AG08396 (cell line): ENCODE results near the gene TPCN2.

Source experiments
- DNase-seq: peaks from one replicate; pipeline ENCODE4 v3.0.0; 2012; ENCODE audit warnings: low spot score, mixed read lengths

Gene TPCN2

DNA sequence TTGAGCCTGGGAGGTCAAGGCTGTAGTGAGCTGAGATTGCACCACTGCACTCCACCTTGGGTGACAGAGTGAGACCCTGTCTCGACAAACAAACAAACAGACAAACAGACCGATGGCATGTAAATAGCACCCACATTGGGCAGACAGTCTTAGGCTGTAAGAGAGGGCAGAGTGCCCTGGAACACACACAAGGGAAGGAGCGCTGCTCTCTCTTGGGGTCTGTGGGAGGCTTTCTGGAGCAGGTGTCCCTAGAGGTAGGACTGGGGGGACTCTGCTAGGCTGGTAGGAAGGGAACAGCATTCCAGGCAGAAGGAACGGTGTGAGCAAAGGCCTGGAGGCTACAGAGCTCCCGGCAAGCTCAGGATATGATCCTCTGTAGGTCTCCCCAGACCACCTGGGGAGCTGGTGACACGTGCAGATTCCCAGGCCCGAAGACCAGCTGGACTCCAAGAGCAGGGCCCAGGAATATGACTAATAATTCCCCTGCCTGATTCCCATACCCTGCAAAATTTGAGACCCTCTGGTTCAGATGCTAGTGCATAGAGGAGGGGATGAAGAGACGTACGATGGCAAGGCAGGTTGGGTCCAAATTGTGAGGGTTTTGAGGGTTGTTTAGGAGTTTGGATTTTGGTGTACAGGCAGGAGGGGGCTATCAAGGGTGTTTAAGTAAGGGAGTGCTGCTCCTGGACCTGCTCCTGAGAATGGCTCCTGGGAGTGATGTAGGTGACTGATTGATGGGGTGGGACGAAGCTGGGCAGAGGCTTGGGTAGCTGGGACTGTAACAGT is 118.6 kb downstream of the TPCN2 start:
- DNase-seq = no peak

DNA sequence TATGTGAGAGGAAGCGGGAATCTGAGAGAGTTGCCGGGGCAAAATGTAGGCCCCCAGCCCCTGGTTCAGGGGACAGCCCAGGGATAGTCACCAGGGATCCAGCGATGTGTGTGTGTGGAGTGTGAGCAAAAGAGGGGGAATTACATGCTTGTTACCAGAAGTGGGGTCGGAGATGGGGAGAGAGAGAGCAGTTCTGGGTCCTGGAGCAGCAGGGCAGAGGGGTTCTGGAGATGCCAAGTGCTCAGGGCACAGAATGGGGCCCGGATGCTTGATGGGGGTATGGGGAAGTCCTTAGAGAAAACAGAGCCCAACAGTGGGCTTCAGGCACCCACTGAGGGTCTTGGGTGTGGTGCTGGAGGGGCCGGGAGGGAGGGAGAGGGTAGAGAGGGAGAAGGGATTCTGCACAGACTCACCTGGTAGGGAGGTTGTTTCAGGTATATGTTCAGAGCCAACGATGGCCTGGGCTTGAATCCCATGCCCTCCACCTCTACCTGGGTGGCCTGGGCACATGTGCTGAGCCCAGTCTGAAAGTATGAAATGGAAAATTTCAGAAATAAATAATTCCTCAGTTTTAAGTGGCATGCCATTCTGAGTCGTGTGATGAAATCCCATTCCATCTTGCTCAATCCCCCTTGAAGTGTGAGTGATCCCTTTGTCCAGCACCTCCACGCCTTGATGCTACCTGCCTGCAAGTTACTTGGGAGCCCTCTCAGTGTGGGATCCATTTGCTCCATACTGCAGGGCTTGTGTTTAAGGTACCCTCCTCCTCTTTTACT is 119.4 kb downstream of the TPCN2 start:
- no peak for DNase-seq

DNA sequence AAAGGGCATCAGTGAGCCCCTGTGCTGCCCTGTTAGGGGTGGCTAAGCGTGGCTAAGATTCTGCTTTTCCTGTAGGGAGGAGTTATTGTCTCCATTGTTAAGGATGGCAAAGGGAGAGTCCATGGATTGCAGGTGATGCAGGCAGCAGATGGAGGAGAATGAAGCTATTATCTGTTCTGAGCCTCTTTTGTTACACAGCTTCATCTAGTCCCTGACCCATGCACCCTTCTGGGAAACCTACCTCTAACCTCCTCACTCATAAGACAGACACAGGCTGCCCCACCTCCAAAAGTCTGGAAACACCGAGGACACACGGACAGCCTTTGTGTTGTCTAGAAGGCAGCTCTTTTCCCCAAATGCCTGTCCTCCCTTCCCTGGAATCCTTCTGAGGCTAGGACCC is 120.7 kb downstream of the TPCN2 start:
- DNase-seq = no peak

DNA sequence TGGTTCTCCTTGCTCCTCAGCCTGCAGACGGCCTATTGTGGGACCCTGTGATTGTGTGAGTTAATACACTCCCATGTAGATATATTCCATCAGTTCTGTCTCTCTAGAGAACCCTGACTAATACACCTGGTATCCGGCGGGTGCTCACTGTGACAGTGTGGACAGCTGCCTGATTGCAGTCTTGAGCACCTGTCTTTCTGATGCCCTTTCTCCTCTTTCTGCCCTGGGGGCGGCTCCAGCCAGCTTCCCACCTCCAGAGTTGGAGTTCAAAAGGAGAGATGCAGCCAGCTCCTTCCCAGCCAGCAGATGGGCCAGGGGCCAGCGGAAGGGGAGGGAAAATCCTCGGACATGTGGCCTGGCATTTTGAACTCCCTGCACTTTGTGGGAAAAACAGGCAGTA is 122.0 kb downstream of the TPCN2 start:
- no peak for DNase-seq

DNA sequence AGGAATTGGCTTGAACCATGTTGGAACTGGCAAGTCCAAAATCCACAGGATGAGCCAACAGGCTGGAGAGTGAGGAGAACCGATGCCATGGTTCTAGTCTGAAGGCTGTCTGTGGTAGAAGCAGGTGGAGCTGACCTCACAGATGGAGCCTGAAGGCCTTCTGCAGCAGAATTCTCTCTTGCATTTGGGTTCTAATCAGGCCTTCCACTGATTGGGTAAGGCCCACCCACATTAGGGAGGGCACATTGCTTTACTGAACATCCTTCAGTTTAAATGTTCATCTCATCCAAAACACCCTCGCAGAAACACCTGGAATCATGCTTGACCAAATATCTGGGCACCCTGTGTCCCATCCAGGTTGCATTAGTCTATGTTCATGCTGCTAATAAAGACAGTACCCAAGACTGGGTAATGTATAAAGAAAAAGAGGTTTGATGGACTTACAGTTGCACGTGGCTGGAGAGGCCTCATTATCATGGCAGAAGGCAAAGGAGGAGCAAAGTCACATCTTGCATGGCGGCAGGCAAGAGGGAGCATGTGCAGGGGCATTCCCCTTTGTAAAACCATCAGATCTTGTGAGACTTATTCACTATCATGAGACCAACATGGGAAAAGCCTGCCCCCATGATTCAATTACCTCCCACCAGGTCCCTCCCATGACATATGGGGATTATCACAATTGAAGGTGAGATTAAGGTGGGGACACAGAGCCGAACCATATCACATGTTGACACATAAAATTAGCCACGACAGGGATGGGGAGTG is 122.9 kb downstream of the TPCN2 start:
- no peak for DNase-seq

DNA sequence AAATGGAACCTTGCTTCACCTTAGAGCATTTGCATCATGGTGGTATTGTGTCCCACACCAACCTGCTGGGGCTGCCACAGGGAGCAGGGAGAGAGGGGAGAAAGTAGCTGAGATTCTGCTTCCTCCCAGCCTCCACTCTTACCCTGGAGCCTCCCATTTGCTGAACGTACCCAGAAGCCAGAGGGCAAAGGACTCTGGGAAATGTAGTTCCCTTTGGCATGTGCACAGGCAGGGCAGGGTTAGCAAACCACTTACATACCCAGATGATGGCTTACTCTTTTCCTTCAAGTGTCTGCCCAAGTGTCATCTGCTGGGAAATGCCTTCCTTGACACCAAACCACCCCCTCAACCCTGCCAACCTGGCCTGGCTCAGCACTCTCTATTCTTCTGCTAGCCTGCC is 123.9 kb downstream of the TPCN2 start:
- DNase-seq = no peak

DNA sequence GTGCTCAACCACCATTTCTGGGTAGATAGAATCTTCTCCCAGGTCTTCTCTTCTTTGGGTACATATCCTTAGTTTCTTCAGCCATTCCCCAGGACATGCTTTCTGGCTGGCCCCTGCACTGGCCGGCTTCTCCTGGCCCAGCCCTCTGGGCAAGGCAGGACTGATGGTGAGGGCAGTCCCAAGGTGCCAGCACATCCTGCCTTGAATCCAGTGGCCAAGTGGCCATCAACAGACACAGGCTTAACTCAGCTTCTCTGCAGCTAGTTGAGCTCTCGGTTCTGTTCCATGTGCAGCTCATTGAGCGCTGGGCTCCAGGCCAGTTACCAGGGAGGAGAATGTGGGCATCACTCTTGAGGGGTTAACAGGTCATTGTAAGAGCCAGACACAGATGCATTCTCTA is 124.6 kb downstream of the TPCN2 start:
- DNase-seq = no peak

DNA sequence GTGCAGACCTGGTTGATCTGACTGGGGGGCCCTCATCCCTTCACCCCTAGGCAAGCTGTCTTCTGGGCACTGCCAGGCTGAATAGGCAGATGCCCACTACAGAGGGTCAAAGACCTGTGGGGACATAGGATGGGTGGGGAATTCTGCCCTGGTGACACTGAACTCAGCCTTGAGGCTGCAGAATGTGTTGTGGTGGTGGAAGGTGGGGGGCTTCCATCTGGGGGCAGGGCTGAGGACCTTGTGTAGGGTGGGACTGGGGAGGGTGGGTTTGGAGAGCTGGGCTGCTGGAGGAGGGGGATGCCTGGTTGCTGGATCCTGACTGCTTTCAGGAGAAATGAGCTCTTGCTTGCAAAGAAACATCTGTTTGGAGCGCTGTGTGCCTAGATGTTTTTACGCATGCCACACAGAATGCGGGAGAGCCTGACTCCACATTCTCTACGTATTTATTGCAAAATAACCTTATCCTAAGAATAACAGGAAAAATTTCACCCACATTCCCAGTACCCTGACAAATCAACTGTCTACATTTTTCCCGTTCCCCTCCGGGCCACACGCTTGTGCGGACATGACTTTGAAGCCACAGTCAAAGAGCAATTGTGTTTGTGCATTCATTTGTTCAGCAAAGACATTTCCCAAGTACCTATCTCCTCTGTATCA is 125.3 kb downstream of the TPCN2 start:
- DNase-seq = no peak

DNA sequence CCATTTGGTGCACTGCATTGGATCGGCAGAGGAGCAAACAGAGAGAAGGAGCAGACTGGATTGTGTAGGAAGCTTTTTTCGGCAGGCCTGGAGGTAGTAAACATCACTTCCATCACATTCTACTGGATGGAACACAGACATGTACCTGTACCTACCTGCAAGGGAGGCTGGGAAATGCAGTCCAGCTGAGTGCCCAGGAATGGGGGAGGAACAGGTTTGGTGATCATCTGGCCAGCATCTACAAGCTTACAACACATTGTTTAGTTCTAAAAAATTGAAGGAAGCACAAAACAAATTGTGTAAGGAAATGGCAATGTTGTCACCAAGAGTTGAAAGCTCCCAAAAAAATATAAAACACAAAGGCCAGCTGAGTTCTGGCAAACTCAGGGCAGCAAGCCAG is 126.1 kb downstream of the TPCN2 start:
- no peak for DNase-seq

DNA sequence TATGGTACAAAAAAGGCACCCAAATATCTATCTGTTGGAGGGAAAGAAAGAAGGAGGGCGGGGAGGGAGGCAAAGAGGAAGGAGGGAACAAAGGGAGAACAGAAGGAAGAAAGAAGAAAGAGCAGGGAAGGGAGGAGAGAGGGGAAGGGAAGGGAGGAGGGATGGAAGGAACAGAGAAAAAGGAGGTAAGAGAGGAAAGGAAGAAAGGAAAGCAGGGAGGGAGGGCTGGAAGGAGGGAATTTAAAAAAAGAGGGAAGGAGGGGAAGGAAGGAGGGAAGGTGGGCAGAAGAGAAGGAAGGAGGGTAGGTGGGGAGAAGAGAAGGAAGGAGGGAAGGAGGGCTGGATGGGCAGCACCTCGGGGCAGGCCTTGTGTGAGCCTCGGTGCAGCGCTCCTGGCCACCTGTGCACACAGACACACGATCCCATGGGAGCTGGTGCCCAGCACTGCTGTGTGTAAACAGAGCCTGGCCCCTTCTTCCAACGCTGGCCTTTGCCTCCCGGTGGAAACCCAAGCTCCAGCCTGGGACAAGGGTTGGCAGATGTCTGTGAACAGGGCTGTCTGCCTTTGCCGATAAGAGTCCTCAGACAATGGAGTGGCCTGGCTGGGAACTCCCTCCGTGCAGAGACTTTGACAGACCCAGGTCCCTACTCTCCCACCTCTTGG is 130.2 kb downstream of the TPCN2 start:
- DNase-seq = no peak

DNA sequence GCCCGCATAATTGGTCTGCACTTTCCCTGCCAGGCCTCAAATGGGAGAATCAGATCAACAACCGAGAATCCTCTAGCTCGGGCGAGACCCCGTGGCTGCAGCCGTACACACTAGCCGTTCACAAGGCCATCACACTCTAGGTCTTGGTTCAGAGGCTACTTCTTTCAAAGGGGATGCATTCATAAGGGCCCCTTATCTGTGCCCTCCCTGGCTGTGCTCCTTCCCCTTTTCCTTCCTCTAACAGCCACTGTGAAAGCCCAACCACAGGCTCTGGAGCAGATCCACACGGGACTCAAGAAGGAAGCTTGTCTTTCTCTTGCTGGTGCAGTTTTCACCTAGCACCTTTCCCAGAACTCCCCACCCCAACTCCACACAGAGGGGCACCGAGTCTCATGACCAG is 131.5 kb downstream of the TPCN2 start:
- DNase-seq = no peak

DNA sequence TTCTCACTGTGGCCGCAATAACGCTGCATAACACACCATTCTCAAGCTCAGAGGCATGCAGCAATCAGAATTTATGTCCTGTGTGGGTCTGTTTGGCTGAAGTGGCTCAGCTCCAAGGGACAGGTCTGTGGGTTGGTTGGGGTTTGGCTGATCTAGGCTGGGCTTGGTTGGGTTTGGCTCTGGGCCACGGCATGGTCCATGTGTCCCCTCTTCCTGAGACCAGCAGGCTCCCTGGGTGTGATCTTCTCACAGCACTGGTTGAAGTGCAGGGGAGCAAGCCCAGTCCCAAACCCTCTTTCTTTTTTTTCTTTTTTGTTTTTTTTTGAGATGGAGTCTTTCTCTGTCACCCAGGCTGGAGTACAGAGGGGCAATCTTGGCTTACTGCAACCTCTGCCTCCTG is 132.0 kb downstream of the TPCN2 start:
- no peak for DNase-seq

DNA sequence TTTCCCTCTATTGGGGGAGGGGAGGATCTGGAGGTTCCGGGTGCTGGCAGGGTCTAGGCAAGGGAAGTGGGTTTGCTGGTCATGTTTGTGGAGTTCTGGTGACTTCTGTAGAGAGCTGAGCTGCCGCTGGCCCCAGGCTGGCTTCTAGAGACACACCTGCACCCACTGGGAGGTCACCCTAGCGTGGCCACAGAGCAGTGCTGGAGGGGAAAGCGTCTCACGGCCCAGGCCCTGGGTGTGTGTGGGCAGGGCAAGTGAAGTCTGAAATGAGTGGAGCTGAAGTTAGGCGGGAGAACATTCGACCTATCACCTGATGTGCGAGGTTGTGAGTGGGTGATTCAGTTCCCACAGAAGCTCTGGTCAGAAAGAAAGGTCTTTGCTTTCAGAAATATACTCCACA is 134.9 kb downstream of the TPCN2 start:
- DNase-seq = no peak
